ENCODE results near the gene HIPK1.

DNA sequence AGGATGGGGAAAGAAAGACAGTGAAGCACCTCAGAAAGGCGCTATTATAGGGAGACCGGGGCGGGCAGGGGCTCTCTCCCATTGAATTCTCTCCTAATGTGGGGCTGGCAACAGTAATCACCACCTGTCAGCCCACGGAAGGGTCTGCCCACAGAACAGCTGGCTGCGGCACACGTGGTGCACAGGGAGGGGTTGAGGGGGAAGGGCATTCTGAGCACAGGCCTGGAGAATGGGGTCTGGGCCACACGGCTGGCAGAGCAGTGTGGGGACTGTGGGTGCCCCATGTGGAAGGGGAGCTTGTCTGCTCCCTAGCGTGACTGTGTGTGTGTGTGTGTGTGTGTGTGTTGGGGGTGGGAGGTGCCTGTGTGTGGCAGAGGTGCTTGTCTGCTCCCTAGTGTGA is 54.3 kb downstream of the HIPK1 start:
- TF ChIP-seq EP300 (IDR thresholded peaks at IDR 0.05) (no peak), POLR2A (IDR thresholded peaks at IDR 0.05) (no peak)
- TF ChIP-seq, protein P1, sequence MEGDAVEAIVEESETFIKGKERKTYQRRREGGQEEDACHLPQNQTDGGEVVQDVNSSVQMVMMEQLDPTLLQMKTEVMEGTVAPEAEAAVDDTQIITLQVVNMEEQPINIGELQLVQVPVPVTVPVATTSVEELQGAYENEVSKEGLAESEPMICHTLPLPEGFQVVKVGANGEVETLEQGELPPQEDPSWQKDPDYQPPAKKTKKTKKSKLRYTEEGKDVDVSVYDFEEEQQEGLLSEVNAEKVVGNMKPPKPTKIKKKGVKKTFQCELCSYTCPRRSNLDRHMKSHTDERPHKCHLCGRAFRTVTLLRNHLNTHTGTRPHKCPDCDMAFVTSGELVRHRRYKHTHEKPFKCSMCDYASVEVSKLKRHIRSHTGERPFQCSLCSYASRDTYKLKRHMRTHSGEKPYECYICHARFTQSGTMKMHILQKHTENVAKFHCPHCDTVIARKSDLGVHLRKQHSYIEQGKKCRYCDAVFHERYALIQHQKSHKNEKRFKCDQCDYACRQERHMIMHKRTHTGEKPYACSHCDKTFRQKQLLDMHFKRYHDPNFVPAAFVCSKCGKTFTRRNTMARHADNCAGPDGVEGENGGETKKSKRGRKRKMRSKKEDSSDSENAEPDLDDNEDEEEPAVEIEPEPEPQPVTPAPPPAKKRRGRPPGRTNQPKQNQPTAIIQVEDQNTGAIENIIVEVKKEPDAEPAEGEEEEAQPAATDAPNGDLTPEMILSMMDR (IDR thresholded peaks at IDR 0.05) = no peak
